ENCODE data around the gene CMBL.
"Not testable (repeated sequence)": the region's sequence is repeated elsewhere in the genome, so short reads cannot be mapped to it uniquely, and the experiment has no call there.

The CMBL gene

GRCh38 chr5:10262995-10263394 is 44.7 kb downstream of the CMBL start:
- FAIRE-seq = no peak
- no peak for DNase-seq (ENCODE audit: insufficient read length, low spot score)

GRCh38 chr5:10262121-10262774 is 45.5 kb downstream of the CMBL start:
- no peak for FAIRE-seq
- no peak for DNase-seq (ENCODE audit: insufficient read length, low spot score)

- no peak for FAIRE-seq
- DNase-seq (ENCODE audit: insufficient read length, low spot score) = no peak
Observed at GRCh38 chr5:10261065-10261464, 46.6 kb downstream of the CMBL start.

- no peak for FAIRE-seq
Observed at GRCh38 chr5:10259899-10260298, 47.8 kb downstream of the CMBL start.

GRCh38 chr5:10257870-10258269 is 49.8 kb downstream of the CMBL start:
- DNase-seq (ENCODE audit: insufficient read length, low spot score) = no peak
- FAIRE-seq = no peak

More at GRCh38 chr5:10259899-10260298, 47.8 kb downstream of the CMBL start:
- no peak for DNase-seq (ENCODE audit: insufficient read length, low spot score)

- no peak for DNase-seq (ENCODE audit: insufficient read length, low spot score)
- FAIRE-seq = no peak
Observed at GRCh38 chr5:10254686-10255085, 53.0 kb downstream of the CMBL start.

- FAIRE-seq = no peak
Observed at GRCh38 chr5:10253390-10253789, 54.3 kb downstream of the CMBL start.

GRCh38 chr5:10251405-10251804 is 56.3 kb downstream of the CMBL start:
- no peak for FAIRE-seq
- no peak for DNase-seq (ENCODE audit: insufficient read length, low spot score)

More at GRCh38 chr5:10253390-10253789, 54.3 kb downstream of the CMBL start:
- no peak for DNase-seq (ENCODE audit: insufficient read length, low spot score)

GRCh38 chr5:10250806-10251276 is 56.9 kb downstream of the CMBL start:
- no peak for DNase-seq (ENCODE audit: insufficient read length, low spot score)
- FAIRE-seq = no peak

GRCh38 chr5:10249948-10250805 is 57.5 kb downstream of the CMBL start, which contains the start of gene CCT5:
Gene CCT5 (plus strand): TSS chr5:10250280. CDS start chr5:10250341, 61 bp downstream.
- peak; percentile 78 for FAIRE-seq
- DNase-seq (ENCODE audit: insufficient read length, low spot score) = peak; percentile 81

- FAIRE-seq (no peak), DNase-seq (ENCODE audit: insufficient read length, low spot score) (no peak)
Observed at GRCh38 chr5:10248378-10249260, 59.1 kb downstream of the CMBL start.

GRCh38 chr5:10247217-10247616 is 60.5 kb downstream of the CMBL start:
- not testable (repeated sequence) for DNase-seq (ENCODE audit: insufficient read length, low spot score); FAIRE-seq

- FAIRE-seq (no peak), DNase-seq (ENCODE audit: insufficient read length, low spot score) (no peak)
Observed at GRCh38 chr5:10246761-10247160, 60.9 kb downstream of the CMBL start.

GRCh38 chr5:10244342-10244944 is 63.3 kb downstream of the CMBL start:
- DNase-seq (ENCODE audit: insufficient read length, low spot score) (no peak), FAIRE-seq (no peak)

GRCh38 chr5:10243660-10244240 is 64.0 kb downstream of the CMBL start:
- no peak for FAIRE-seq

GRCh38 chr5:10235350-10235749 is 72.4 kb downstream of the CMBL start:
- FAIRE-seq (no peak), DNase-seq (ENCODE audit: insufficient read length, low spot score) (no peak)

More at GRCh38 chr5:10243660-10244240, 64.0 kb downstream of the CMBL start:
- DNase-seq (ENCODE audit: insufficient read length, low spot score) = no peak

GRCh38 chr5:10233505-10233904 is 74.2 kb downstream of the CMBL start:
- no peak for FAIRE-seq
- no peak for DNase-seq (ENCODE audit: insufficient read length, low spot score)

- no peak for FAIRE-seq
- no peak for DNase-seq (ENCODE audit: insufficient read length, low spot score)
Observed at GRCh38 chr5:10233011-10233410, 74.7 kb downstream of the CMBL start.

- FAIRE-seq = no peak
Observed at GRCh38 chr5:10232386-10232785, 75.3 kb downstream of the CMBL start.

More at GRCh38 chr5:10232386-10232785, 75.3 kb downstream of the CMBL start:
- DNase-seq (ENCODE audit: insufficient read length, low spot score) = no peak
